Forelimb muscle (tissue), 1 donor: ENCODE measurements around the gene MRGPRX2. TPM values are rescaled to one million over a fixed set of nuclear protein-coding genes. Genes with fewer than 3 reads are reported as not detected.

Source experiments
- DNase-seq: peaks from one replicate; pipeline ENCODE4 v3.0.0-alpha.2; 2013; ENCODE audit warnings: low read depth
- polyA plus RNA-seq: library from polyadenylated mRNA; unstranded; fragments of 120-200 nt; gene quantifications from one replicate; pipeline ENCODE4 v1.2.1, GENCODE V29; 2013; ENCODE audit not compliant: insufficient read length

The MRGPRX2 gene
- not detected for polyA plus RNA-seq

DNA sequence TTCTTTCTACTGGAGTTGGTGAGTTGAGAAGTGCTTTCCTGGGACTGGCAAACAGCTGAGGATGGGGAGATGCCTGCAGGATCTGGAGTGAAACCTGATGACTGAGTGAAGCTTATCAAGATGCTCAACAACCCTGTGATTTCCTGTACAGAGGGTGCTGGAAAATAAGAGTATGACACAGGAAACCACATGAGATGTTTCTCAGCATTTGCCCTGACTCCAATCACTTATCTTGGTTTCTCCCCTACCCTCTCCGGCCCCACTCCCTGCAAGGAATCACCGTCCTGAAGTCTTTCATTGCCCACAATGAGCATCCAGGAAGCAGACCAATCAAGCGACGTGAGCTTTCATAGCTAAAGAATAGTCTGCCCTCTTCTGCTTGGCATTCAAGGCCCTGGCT is at the start of gene MRGPRX2:
Gene MRGPRX2 (minus strand): TSS at position 89 of the 400 bp plus-strand sequence. CDS start 4,315 bp downstream, outside the sequence.
- no peak for DNase-seq

DNA sequence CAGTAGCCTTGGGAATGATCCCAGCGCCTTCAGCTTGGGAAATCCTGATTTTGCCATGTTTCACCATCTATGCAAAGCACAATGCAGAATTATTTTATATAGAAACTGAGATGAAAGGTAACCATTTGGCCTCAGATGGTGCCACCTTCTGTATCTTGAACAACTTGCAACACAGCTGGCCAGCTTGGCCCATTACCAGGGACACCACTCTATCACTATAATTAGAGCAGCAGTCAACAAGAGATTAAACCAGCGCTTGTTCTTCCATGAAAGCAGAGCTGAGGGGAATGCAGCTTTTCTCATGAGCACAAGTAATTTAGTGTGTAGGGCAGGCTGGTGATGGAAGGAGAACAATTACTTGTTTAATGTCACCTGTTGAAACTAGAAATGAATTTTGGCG is 49.8 kb upstream of the MRGPRX2 start:
- no peak for DNase-seq

DNA sequence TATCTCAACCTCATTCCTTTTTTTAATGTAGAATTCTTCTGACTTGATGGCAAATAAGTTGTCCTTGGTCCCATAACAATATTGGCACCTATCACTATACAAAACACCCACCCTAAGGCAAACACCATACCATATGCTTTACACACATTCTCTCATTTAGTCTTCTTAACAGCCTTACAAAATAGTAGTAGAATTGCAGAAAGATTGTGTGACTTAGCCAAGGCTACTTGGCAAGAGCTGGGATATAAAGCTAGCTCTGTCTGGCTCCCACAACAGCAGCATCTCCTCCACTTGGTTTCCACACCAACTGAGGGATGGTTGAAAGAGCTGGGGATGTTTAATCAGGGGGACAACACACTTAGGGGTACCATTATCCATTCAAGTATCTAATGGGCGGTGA is 46.6 kb upstream of the MRGPRX2 start:
- DNase-seq = no peak

DNA sequence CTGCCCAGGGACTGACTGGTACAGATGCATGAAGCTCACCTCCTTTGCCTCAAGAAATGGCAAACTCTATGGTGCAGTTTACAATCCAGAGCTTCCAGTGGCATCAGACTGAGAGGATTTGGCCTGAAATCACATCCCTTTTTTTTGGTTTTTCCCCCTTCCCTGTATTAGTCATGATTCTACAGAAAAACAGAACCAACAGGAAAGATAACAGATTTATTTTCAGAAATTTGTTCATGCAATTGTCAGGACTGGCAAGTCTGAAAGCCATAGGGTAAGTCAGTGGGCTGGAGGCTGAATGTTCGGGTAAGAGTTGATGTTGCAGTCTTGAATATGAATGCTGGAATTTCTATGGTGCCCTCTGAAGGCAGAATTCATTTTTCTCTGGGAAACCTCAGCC is 44.5 kb upstream of the MRGPRX2 start:
- DNase-seq = no peak

DNA sequence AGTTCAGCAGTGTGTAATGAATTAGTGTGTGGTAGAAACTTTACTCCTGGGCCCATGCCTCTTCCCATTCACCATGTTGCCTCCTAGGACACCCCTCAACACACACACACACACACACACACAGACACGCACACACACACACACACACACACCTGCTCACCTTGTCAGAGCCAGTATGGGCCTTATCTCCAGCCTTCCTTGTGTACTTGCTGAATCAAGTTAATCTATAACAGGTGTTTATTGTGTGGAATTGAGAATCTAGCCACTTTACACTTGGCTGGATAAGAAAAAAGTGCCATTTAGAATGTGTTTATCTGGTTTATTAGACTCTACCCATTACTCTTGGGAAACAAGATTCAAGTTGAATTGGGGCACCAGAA is 42.0 kb upstream of the MRGPRX2 start:
- DNase-seq = no peak

DNA sequence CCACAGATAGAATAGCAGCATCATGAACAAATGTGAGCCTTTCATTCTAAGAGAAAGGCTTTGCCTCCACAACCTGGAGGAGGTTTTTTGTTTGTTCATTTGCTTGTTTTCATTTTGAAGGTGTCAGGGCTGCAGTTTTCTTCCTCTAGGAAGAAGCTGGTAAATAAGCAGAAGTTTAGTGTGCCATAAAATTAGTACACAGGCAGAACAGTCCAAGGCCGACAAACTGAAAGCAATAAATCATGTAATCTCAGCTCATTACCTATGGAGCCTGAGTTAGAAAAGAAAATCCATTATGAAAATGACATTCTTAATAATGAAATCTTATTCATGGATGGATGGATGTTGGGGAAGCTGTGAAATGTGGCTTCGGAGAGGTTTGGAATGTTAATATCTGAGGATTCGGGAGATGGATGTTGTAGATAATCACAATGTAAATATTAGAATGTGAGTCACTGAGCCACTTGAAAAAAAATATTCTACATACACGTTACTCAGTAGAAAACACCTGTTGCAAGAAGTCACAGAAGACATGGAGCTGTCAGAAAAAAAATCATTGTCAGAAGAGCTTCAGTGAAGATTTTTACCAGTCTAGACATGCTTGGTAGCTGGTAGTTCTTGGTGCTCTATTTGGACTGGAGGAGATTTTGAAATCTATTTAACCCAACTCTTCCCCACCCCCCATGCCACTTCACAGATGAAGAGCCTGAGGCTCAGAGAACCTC is 41.4 kb upstream of the MRGPRX2 start:
- no peak for DNase-seq

DNA sequence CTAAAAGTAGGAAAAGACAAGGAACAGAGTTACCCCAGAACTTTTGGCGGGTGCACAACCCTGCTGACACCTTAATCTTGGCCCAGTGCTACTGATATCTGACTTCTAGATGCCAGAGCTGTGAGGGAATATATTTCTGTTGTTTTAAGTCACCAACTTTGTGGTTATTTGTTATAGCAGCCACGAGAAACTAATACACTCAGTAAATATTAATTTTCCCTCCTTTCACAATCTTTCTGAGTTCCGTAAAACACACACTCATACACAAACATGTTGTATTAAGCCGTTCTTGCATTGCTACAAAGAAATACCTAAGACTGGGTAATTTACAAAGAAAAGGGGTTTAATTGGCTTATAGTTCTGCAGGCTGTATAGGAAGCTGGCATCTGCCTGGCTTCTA is 40.4 kb upstream of the MRGPRX2 start:
- no peak for DNase-seq

DNA sequence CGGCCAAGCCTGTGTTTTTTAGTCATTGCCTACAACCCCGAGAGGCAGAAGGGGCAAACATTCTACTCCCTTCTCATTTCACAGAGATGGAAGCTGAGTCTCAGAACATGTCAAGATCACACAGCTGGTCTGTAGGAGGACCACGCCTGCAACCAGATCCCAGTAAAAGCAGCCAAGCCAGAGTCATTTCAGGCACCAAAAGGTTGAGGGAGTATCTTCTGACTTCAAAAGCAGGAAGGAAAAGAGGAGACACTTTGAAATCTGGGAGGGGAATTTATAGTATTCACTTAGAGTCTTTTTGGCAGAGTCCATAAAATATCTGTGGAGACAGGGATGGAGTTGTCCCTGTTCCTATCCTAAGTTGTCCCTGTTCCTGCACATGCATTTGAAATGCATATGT is 38.6 kb upstream of the MRGPRX2 start:
- no peak for DNase-seq

DNA sequence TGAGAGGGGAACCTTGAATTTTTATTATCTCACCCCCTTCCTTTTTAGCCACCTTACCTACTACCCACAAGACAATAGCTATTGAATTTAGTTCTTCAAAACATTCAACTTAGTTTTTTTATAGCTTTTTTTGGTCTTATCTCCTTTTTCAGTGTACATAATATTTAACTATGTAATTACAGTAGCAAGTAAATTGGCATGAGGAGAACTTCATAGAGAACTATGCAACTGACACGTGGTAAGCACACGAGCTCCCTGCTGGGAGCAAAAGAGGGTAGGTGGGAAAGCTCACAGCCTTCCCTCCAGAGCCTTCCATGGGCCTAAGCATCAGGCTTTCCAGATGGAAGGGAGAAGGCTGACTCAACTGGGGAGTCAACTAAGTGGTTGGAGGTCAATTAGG is 34.3 kb upstream of the MRGPRX2 start:
- DNase-seq = no peak

DNA sequence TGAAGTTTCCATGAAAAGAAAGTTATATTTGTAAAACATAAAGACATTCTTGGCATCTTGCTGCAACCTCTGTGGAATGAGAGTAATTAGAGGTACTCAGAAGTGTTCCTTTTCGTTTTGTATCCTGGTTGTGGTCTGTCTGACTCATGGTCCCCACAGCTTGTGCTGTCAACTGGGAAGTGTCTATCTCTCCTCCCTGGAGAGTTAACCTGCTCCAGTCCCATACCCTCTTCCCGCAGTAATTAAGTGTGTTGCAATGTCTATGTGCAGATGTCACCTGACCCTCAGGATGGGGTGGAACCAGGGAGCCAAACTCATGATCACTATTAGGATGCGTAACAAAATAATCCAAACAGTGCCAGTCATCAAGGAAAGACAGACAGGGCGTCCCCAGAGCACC is 33.5 kb upstream of the MRGPRX2 start:
- no peak for DNase-seq

DNA sequence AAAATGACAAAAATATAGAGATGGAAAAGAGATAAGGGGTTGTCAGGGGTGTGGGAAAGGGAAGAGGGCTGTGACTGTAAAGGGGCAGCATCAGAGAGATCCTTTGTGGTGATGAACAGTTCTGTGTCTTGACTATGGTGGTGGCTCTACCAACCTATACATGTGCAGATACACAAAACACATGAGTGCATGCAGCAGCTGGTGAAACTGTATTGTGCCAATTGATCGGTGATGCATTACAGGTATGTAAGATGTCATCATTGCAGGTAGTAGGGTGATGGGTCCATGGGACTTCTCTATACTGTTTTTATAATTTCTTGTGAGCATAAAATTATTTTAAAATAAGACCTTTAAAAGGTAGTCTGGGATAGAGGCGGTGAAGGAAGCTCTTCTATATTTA is 32.3 kb upstream of the MRGPRX2 start:
- DNase-seq = no peak

DNA sequence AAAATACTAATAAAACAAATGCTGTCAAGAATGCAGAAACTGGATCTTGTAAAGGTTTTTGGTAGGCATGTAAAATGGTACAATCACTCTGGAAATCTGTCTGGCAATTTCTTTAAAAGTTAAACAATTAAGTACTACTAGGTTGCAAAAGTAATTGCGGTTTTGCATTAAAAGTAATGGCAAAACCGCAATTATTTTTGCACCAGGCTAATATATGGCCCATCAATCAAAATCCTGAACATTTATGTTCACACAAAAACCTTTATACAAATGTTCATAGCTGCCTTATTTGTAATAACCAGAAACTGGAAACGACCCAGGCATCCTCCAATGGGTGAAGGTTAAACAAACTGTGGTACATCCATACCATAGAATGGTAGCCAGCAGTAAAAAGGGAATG is 31.8 kb upstream of the MRGPRX2 start:
- DNase-seq = no peak

DNA sequence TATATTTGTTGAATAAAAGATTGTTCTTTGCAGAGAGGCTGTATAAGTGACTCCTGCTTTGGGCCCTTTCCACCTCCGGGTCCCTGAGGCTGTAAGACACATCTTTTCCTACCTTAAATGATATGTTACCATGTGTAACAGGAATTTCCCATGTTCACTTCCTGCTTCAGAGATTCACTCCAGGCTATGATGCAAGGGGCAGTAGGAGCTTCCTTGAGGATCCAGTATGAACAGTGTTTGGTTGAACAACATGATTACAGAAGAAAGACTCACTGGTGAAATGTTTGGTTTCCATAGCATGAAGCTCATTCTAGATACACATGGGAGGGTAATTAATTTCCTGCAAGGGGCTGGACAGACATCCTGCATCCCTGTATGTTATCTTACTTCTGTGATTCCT is 30.8 kb upstream of the MRGPRX2 start:
- no peak for DNase-seq

DNA sequence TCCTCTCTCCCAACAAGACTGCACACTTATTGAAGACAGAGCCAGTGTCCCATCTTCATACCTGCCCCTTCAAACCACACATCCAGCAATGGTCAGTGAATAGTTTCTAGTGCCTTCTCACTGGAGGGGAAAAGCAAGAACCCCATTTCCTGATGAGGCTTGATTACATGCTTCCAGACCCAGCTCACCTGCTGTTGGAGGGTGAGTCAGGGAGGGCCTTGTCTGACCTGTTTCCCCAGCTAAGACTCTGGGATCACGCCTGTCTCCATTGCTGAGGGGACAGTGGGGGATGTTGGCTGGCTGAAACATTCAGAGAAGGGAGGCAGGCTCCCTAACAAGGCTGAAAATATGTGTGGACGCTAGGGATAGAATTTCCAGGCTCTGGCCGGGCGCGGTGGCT is 28.9 kb upstream of the MRGPRX2 start:
- no peak for DNase-seq

DNA sequence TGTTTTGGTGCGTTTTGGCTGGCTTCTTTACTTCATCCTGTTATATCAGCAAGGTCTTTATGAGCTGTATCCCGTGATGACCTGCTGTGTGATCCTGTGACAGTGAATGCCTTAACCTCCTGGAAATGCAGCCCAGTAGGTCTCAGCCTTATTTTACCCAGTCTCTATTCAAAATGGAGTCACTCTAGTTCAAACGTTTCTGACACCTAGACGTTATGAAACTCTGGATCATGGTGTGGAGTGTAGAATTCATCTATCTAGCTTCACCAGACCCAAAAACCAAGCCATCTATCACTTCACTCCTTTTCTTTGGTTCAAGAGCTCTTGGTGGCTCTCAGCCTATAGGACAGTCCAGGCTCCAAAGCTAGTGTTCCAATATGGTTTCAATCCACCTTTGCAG is 28.3 kb upstream of the MRGPRX2 start:
- no peak for DNase-seq

DNA sequence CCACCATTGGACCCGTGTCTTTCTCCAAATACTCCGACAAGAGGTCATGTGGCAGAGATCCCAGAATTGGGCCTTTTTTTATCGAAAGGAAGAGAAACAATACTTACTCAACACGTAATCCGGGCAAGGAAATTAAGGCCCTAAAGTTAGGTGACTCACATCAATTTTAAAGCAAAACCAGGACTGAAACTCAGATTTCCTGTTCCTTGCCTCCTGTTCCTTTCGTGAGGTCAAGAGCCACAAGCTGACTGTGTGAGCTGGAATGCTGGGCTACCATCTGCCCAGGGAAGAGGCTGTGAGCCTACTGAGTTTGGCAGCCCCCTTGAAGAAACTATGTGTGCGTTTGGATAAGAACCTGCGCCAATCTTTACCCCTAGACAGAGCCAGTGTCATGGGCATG is 27.1 kb upstream of the MRGPRX2 start:
- no peak for DNase-seq

DNA sequence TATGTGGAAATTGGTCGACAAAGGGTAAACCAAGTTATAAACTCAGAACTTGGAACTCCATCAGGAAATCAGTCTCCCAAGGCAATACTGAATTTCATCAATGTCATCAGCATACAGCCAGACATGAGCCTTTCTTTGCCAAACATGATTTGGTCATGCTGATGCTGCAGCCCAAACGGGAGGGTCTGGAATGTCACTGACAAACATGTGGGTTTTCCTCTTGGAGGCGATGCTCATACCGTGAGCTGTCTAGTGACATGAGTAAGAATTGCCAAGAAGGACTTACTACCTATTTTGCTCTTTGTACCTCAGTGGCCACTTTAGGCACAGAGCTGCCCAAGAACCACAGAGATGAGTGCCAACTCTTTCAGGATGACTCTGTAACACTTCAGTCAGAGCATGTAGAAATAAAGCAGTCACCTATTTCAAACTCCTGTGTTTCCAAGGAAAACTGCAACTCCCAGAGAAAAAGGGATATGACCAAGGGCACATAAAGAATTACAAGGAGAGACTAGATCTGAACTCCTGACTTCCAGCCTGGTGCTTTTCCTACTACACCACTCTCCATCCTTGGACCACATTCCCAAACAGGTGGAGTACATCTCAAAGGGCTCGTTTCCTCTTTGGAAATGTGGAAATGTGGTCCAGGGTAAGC is 24.3 kb upstream of the MRGPRX2 start:
- DNase-seq = no peak

DNA sequence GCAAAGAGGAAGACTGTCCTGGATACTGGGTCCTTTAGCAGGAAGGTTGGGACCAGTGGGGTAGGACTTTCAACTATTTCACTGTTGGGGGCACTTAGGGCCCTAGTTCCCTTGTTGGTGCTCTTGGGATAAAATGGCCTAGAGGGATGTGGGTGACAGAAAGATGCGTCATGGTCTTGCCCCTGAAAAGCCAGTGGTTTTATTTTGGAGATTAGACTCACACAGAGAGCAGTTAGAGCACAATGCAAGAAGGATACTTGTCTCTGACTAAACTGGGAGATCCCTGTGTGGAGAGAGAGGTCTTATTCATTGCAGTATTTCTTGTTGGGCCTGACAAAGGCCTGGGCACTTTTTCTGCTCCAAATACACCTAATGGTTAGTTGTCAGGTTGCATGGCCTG is 22.6 kb upstream of the MRGPRX2 start:
- no peak for DNase-seq

DNA sequence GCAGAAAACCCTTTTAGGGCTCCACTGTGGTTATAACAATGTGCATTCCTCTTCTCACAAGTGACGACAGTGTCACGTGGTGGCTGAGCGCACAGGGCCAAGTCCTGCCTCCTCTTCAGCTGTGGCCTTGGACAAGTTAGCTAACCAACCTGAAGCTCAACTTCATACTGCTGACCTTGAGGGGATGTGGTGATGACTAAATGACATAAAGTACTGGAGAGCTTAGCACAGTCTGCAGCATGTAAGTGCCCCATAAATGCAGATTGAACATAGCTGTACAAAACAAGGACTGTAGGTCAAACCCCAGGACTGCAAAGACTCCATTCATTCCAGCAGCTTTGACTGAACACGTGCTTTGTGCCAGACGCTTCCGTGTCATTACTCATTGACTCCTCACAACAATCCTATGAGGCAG is 20.1 kb upstream of the MRGPRX2 start:
- no peak for DNase-seq

DNA sequence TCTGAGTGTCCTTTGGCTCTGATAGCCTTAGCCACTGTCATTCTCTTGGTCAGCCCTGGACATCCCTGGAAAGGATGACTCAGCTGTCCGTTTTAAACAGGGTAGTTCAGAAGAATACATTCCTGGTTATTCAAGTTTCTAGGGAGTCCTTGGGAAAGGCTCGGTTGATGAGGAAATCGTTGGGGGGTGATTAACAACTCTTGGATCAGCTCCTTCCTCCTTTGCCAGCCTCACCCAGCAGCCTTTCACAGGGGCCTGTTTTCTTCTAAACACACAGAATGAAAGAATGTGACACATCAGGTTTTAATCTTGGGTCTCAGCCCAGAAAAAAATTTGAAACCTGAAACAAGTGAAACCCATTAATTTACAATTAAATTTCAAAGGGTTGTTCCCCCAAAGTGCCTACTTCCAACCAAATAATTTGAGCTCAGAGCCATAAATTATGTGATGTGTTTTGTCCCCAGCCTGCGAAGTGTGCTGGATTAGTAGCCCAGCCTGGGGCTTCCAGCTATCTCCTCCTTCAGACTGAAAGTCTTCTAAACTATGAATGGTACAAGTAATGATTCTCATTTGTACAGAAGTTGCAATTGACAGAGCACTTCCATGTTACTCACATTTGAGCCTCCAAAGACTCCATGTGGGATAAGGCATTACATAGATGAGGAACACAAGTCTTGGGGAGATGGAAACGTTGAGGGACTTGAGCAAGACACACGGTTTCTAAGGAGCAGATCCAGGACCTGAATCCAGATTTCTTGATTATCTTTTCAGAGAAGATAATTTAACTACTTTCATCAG is 19.3 kb upstream of the MRGPRX2 start:
- no peak for DNase-seq

DNA sequence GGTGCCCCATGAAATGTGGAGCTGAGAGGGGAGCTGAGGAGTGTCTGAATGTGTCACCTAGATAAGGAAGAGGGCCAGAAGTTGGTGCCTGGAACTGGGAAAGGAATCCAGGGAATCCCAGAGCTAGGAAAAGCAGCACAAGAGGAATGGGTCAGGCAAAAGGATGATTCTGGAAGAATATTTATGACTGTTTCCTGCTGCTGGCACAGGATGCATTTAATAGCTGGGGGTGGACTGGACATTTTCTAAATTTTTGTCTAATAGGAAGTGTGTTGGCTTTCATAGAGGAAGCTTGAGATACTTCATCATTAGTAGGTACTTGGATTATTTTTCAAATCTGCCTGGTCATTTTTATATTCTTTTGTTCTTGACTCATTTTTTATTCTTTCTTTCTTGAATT is 17.4 kb upstream of the MRGPRX2 start:
- DNase-seq = no peak

DNA sequence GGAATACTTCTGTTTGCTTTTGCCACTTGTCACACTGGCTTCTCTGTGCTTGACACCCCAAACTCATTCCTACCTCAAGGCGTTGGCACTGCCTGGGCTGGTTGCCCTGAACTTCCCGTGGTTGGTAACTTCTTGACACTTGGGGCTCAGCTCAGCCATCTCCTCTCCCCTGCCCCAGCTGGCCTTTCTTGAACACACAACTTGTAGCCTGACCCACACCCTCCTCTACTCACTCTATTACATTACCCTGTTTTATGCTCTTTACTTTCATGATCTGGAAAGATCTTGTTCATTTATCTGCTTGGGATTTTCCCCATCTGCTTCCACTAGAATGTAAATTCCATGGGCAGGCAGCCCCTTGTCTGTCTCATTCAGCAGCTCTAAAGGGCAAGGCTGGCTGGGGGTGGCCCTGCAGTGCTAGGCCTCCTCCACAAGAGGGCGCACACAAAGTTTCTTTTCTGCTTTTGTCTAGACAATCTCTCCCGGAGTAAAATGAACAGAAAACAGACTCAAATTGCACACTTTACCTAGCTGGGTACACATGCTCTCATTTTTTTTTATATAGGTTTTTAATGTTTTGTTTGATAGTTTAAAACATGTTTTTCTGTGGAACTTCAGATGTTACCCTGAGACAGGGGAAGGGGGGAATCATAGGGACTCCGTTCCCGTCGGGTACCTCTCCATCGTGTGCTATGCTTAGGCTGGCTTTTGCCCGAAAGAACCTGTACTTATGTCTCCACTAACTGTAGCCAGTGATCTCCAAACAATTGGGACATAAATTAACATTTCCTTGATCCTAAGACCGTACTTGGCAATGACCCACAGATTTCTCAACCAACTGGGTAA is 16.4 kb upstream of the MRGPRX2 start:
- DNase-seq = no peak
